AG04449 (cell line): ENCODE data around the gene MRPL21.

ENCODE experiments used
- CTCF ChIA-PET: fragments of 350-600 bp; formaldehyde crosslinking; extraction: SDS; loops from one replicate; lab custom pipeline; 2021; ENCODE audit warnings: antibody characterized with exemption; lab: Yijun Ruan, JAX
- POLR2A ChIA-PET: fragments of 400-600, 350-600 bp; formaldehyde crosslinking; extraction: SDS; loops from one replicate; lab custom pipeline; 2020; ENCODE audit warnings: antibody characterized with exemption, inconsistent platforms; lab: Yijun Ruan, JAX
- DNase-seq: peaks from one replicate; pipeline ENCODE4 v3.0.0-alpha.2; 2010; ENCODE audit warnings: low read depth, low spot score
- H3K4me3 ChIP-seq: 2 replicates; pipeline ENCODE4 v1.5.1; 2011; ENCODE audit warnings: low read depth, mild to moderate bottlenecking, control low read depth, low read length
- CTCF ChIP-seq: IDR thresholded peaks from one replicate; pipeline ENCODE4 v1.5.1; 2011; ENCODE audit warnings: mild to moderate bottlenecking, moderate library complexity, low read length, control low read depth, inconsistent platforms; ENCODE audit not compliant: insufficient read depth; ENCODE audit errors: missing control alignments

MRPL21 gene

GRCh38 chr11:68932933-68933577 lies 29.4 kb upstream of the MRPL21 start:
- CTCF ChIA-PET = no interaction called here
- no peak overlapping the region for H3K4me3 ChIP-seq
- no peak for TF ChIP-seq CTCF
- POLR2A ChIA-PET = no interaction called here
- DNase-seq = no peak

GRCh38 chr11:68932358-68932757 lies 28.7 kb upstream of the MRPL21 start:
- DNase-seq = no peak
- CTCF ChIA-PET = no interaction called here
- no peak for TF ChIP-seq CTCF
- no peak overlapping the region for H3K4me3 ChIP-seq
- POLR2A ChIA-PET = no interaction called here

DNA sequence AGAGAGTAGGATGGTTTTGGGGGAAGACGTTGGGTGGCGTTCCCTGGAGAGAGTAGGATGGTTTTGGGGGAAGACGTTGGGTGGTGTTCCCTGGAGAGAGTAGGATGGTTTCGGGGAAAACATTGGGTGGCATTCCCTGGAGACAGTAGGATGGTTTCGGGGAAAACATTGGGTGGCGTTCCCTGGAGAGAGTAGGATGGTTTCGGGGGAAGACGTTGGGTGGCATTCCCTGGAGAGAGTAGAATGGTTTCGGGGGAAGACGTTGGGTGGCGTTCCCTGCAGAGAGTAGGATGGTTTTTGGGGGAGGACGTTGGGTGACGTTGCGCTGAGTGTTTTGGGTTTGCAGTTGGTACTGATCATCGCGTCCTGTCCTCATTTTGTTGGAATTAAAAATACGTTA lies 28.3 kb upstream of the MRPL21 start:
- POLR2A ChIA-PET = no interaction called here
- H3K4me3 ChIP-seq = no peak overlapping the region
- DNase-seq = no peak
- CTCF ChIA-PET = no interaction called here
- TF ChIP-seq CTCF = no peak

DNA sequence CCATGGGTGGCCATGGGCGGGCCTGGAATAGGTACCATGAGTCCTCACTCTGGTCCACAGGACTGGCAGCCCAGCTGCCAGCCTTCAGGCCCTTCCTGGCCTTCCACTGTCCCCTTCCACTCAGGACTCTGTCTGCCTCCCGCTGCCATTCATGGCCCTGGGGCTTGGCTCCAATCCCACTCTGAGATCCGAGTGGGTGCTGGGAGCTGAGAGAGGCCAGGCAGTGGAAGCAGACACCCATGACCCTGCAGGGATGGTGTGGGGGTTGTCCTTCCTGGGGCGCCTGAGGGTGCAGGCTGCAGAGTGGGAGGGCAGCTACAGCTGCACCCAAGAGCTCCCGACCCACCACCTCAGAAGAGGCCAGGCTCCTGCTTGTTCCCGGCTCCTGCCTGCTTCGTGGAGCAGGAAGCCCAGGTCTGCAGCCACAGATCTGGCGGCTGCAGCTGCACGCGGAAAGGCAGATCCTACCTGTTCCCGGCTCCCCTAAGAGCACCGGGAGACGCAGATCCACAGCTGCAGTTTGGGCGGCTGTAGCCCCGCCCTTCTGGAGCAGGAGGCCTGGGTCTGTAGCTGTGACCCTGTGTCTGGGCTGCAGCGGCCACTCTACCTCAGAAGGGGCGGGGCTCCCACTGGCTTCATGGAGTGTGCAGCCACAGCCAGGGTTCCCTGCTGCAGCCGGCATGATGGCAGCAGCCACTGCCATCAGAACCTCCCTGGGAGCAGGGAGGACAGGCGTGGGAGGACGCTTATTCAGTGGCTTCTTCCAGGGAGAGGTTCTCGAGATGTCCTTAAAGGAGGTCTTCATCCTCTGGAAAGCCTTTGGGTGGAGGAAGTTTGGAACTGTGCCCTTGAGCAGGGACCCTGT lies 27.6 kb upstream of the MRPL21 start:
- DNase-seq = no peak
- TF ChIP-seq CTCF = no peak
- no peak overlapping the region for H3K4me3 ChIP-seq
- CTCF ChIA-PET = no interaction called here
- POLR2A ChIA-PET = no interaction called here

- ChIA-PET CTCF (no interaction called here), POLR2A (no interaction called here)
- TF ChIP-seq CTCF = no peak
- no peak for DNase-seq
- H3K4me3 ChIP-seq = no peak overlapping the region
Observed at GRCh38 chr11:68929706-68930570, 26.3 kb upstream of the MRPL21 start.
